ENCODE measurements around the gene SCG2.

Gene SCG2

GRCh38 chr2:223601932-223602666 is at the start of gene SCG2:
TSS of gene SCG2 (minus strand) at chr2:223602361. CDS start at chr2:223599282, 3,079 bp downstream.
- peak in 1 of 2 experiments; percentile 28 for DNase-seq

GRCh38 chr2:223649554-223650533 is 47.7 kb upstream of the SCG2 start:
- no peak for DNase-seq

- no peak for DNase-seq
Observed at GRCh38 chr2:223648755-223649154, 46.6 kb upstream of the SCG2 start.

- DNase-seq = no peak
Observed at GRCh38 chr2:223647258-223647952, 45.2 kb upstream of the SCG2 start.

- no peak for DNase-seq
Observed at GRCh38 chr2:223644136-223644535, 42.0 kb upstream of the SCG2 start.

GRCh38 chr2:223643309-223643708 is 41.1 kb upstream of the SCG2 start:
- no peak for DNase-seq

- no peak for DNase-seq
Observed at GRCh38 chr2:223642506-223642905, 40.3 kb upstream of the SCG2 start.

GRCh38 chr2:223641082-223641481 is 38.9 kb upstream of the SCG2 start:
- no peak for DNase-seq

GRCh38 chr2:223635080-223635479 is 32.9 kb upstream of the SCG2 start:
- no peak for DNase-seq

- no peak for DNase-seq
Observed at GRCh38 chr2:223634238-223634637, 32.1 kb upstream of the SCG2 start.

- no peak for DNase-seq
Observed at GRCh38 chr2:223633656-223634055, 31.5 kb upstream of the SCG2 start.

GRCh38 chr2:223632826-223633225 is 30.7 kb upstream of the SCG2 start:
- DNase-seq = no peak

GRCh38 chr2:223626716-223627115 is 24.6 kb upstream of the SCG2 start:
- DNase-seq = no peak

GRCh38 chr2:223625652-223626051 is 23.5 kb upstream of the SCG2 start:
- no peak for DNase-seq

- no peak for DNase-seq
Observed at GRCh38 chr2:223621901-223622300, 19.7 kb upstream of the SCG2 start.

- no peak for DNase-seq
Observed at GRCh38 chr2:223619486-223620129, 17.4 kb upstream of the SCG2 start.

GRCh38 chr2:223618172-223619035 is 16.2 kb upstream of the SCG2 start:
- no peak for DNase-seq

GRCh38 chr2:223614534-223614933 is 12.4 kb upstream of the SCG2 start:
- DNase-seq = no peak

- DNase-seq = peak in 1 of 2 experiments; percentile 30
Observed at GRCh38 chr2:223613017-223613950, 11.1 kb upstream of the SCG2 start.

- DNase-seq = no peak
Observed at GRCh38 chr2:223612501-223612900, 10.3 kb upstream of the SCG2 start.

All from cerebellar nuclear complex (tissue), 1 donor.